Tibial nerve (tissue), 4 donors: ENCODE measurements around the gene BMPR1B. TPM values are rescaled to one million over a fixed set of nuclear protein-coding genes. Genes with fewer than 3 reads are reported as not detected.

ENCODE experiments used
- DNase-seq, 2 donors: peaks; one replicate each; pipeline ENCODE4 v3.0.0-alpha.2; 2019; ENCODE audit warnings: low spot score in 2 of 2
- H3K27ac ChIP-seq, 4 donors: fragments of 200-600 bp; sonication (generic) in 3 of 4; one replicate each; pipeline ENCODE4 v1.5.1; 2017 to 2019; ENCODE audit warnings: mild to moderate bottlenecking in 1 of 4
- H3K27me3 ChIP-seq, 2 donors: fragments of 200-600 bp; sonication (generic) in 1 of 2; one replicate each; pipeline versions ENCODE4 v1.5.1 to v1.6.0; 2017 to 2019
- H3K36me3 ChIP-seq, 3 donors: fragments of 200-600 bp; sonication (generic); one replicate each; pipeline ENCODE4 v1.5.1; 2018 to 2019
- H3K4me1 ChIP-seq, 4 donors: fragments of 200-600 bp; sonication (generic) in 3 of 4; one replicate each; pipeline ENCODE4 v1.5.1; 2017 to 2019
- H3K4me3 ChIP-seq, 4 donors: fragments of 200-600 bp; sonication (generic) in 3 of 4; one replicate each; pipeline ENCODE4 v1.5.1; 2017 to 2019; ENCODE audit warnings: mild to moderate bottlenecking in 1 of 4, moderate library complexity in 1 of 4
- H3K9me3 ChIP-seq, 4 donors: fragments of 200-600 bp; sonication (generic) in 3 of 4; one replicate each; pipeline ENCODE4 v1.5.1; 2017 to 2019
- CTCF ChIP-seq, 5 experiments: fragments of 200-600 bp in 3 of 5; fragments of 450-650 bp in 2 of 5; sonication (generic) in 3 of 5; IDR thresholded peaks; one replicate each; pipeline ENCODE4 v1.5.1; 2016 to 2019; ENCODE audit warnings: antibody characterized with exemption in 5 of 5, mild to moderate bottlenecking in 3 of 5, moderate library complexity in 2 of 5
- EP300 ChIP-seq, 2 donors: sonication (generic); formaldehyde crosslinking; IDR thresholded peaks; one replicate each; pipeline ENCODE4 v1.6.1; 2017; ENCODE audit warnings: antibody characterized with exemption in 2 of 2, mild to moderate bottlenecking in 1 of 2
- POLR2A ChIP-seq, 2 donors: fragments of 450-650 bp; IDR thresholded peaks; one replicate each; pipeline ENCODE4 v1.6.1; 2017; ENCODE audit warnings: antibody characterized with exemption in 2 of 2, mild to moderate bottlenecking in 2 of 2, moderate library complexity in 2 of 2
- WGBS, 2 donors: methylation state at CpG; one replicate each; pipeline ENCODE4 v1.1.5; 2018; 5-methylcytosine and 5-hydroxymethylcytosine counted together
- total RNA-seq, 4 donors: library from RNA; depleted of rRNA; stranded (reverse); fragments of >200 nt; gene quantifications; one replicate each; pipeline ENCODE4 v1.1.0, GENCODE V29; 2016

The BMPR1B gene
- total RNA-seq = 10 to 100 TPM in 3 of 4 donors, 1 to 10 TPM in 1; 9.3 to 32.1 (median 26.1) TPM

- peak within 1 kb of the TSS; percentile 76 to 98 (median 87) for H3K27ac ChIP-seq
- TF ChIP-seq CTCF (IDR thresholded peaks at IDR 0.05) = peak in 1 of 5 experiments; percentile 10
- peak in 1 of 2 donors; percentile 51 for TF ChIP-seq POLR2A (IDR thresholded peaks at IDR 0.05)
- peak in 1 of 2 donors; percentile 79 for TF ChIP-seq EP300 (IDR thresholded peaks at IDR 0.05)
- no peaks in the 10 kb centered on the region for H3K36me3 ChIP-seq
- DNase-seq = peak in 1 of 2 donors; percentile 33
- H3K4me3 ChIP-seq = peak within 1 kb of the TSS; percentile 61 to 92 (median 69)
- no peaks in the 10 kb centered on the region for H3K9me3 ChIP-seq
- WGBS, 2 donors = 3% methylated on average over 59 to 62 of the region's 77 CpGs
- no peaks in the 10 kb centered on the region for H3K27me3 ChIP-seq
- H3K4me1 ChIP-seq = peaks cover 0 to 46% (median 3%) of the 10 kb centered on the region in 4 donors
Measured at GRCh38 chr4:94757192-94758140, at the start of gene BMPR1B. TSS of gene BMPR1B (plus strand) at chr4:94757955. CDS start at chr4:95104425, 346,470 bp downstream.

GRCh38 chr4:94711635-94712034 is 46.1 kb upstream of the BMPR1B start:
- DNase-seq = no peak
- no peaks in the 10 kb centered on the region for H3K9me3 ChIP-seq
- TF ChIP-seq EP300 (IDR thresholded peaks at IDR 0.05) (no peak), POLR2A (IDR thresholded peaks at IDR 0.05) (no peak), CTCF (IDR thresholded peaks at IDR 0.05) (no peak)
- 85 to 92% methylated on average over 5 of the region's 5 CpGs for WGBS, 2 donors
- no peaks in the 10 kb centered on the region for H3K36me3 ChIP-seq
- H3K4me3 ChIP-seq = no peak overlapping the region
- no peak overlapping the region for H3K27ac ChIP-seq
- H3K4me1 ChIP-seq = no peaks in the 10 kb centered on the region
- no peaks in the 10 kb centered on the region for H3K27me3 ChIP-seq

DNA sequence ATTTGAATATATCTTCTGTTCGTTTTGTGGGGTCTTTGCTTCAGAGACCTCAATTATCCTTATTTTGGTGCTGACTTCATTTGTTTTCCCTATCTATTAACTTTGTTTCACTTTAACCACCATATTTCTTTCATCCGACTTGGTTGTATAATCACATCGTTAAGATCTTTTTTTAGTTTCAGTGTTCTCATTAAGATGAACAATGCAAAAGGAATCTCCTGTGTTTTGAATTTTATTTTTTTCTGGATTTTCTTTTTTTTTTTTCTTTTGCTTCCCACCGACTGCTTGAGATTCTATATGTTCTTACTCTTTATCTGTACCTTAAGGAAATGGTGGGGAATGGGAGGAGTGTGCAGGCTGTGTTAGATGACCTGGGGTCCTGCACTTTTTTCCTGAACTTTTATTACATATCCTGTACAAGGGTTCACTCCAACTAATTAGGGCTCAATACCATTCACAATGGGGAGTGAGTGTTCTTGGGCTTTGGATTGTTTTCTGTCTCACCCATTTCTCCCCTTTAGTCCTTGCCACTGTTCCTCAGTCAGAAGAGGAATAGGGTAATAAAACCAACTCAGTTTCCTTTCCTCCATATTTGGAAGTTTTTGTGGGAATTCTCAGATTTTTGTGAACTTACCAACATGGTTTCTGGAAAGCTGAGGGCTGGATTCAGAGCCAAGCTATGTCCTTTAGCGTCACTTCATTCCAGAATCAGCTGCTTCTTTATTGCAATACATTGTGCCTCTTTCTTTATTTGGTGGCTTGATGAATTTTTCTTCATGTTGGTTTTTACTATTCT is 43.2 kb upstream of the BMPR1B start:
- 59 to 73% methylated on average over 5 of the region's 5 CpGs for WGBS, 2 donors
- Histone ChIP-seq H3K4me3 (no peak overlapping the region), H3K27ac (peak overlapping the region in 1 of 4 donors; percentile 45), H3K36me3 (no peaks in the 10 kb centered on the region), H3K4me1 (no peaks in the 10 kb centered on the region), H3K9me3 (peaks cover 0 to 5% (median 2%) of the 10 kb centered on the region in 4 donors), H3K27me3 (no peaks in the 10 kb centered on the region)
- TF ChIP-seq EP300 (IDR thresholded peaks at IDR 0.05) = peak in 1 of 2 donors; percentile 10
- no peak for TF ChIP-seq POLR2A (IDR thresholded peaks at IDR 0.05)
- no peak for TF ChIP-seq CTCF (IDR thresholded peaks at IDR 0.05)
- no peak for DNase-seq

DNA sequence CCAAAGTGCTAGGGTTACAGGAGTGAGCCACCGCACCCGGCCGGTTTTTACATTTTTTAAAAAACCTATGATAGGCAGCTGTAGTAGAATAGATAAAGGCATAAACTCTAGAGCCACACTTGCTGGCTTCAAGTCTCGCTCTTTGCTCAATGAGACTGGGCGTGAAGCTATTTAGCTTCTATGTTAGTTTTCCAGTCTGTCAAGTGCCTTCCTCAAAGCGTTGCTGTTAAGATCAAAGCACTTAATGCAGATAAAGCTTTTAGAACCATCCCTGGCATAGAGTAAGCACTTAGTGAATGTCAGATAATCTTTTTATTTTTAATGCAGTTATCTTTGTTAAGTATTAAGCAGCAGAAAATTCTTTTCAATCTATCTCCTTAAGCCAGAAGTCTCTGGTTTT is 42.0 kb upstream of the BMPR1B start:
- Histone ChIP-seq H3K36me3 (no peaks in the 10 kb centered on the region), H3K27me3 (no peaks in the 10 kb centered on the region), H3K4me3 (no peak overlapping the region), H3K9me3 (peaks cover 0 to 5% (median 2%) of the 10 kb centered on the region in 4 donors), H3K4me1 (no peaks in the 10 kb centered on the region), H3K27ac (no peak overlapping the region)
- no peak for TF ChIP-seq POLR2A (IDR thresholded peaks at IDR 0.05)
- no peak for TF ChIP-seq CTCF (IDR thresholded peaks at IDR 0.05)
- no peak for TF ChIP-seq EP300 (IDR thresholded peaks at IDR 0.05)
- no peak for DNase-seq
- 95 to 96% methylated on average over 6 of the region's 6 CpGs for WGBS, 2 donors
